Measurements from ENCODE around the gene MICOS13. TPM values are rescaled to one million over a fixed set of nuclear protein-coding genes. Genes with fewer than 3 reads are reported as not detected.
A peak's percentile ranks its signal among the peaks of the same experiment; 100 is the strongest.

Gene MICOS13, protein sequence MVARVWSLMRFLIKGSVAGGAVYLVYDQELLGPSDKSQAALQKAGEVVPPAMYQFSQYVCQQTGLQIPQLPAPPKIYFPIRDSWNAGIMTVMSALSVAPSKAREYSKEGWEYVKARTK
- total RNA-seq: 43.3 TPM

DNA sequence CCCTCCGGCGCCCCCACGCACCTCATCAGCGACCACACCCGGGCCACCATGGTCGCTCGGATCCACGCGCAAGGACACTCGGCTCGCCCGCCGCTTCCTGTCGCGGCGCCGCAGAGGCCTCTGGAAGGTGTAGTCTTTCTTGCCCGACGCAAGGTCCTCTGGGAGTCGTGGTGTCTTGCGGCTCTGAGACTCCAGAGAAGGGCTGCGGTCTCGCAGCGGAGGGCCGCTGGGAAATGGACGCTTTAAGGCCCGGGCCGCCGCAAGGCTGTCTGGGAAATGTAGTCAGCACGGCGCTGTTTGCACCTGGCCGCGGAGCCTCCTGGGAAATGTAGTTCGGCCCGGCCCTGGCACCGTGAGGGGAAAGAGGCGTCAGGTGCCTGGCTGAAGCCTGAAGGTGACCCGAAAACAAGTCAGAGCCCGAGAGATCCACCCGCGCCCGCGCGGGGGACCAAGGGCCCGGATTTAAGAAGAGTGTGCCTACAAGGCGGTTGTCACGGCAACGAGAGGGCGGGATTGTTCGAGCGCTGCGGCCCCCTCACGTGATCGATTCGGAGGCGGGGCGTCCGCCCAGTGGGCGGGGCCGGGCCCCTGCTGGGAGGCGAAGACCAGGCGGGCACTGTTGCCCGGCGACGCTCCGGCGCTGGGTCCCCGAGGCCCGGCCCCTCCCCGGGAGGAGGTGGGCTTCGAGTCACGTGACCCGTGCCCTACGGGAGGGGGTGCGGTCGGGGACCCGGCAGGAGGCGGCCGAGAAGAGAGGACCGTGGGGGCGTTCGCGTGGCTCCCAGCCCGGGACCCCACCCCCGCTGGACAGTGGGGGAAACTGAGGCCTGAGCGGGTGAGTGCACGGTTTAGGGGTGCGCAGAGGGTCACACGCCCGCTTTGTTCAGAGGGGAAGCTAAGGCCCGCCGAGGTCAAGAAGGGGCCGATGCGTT, at the start of gene MICOS13, which contains the start of gene HSD11B1L:
MICOS13 (minus strand) TSS at position 80 of the 932 bp plus-strand sequence; CDS start at position 50, 30 bp downstream.
HSD11B1L (plus strand) TSS at position 591 of the 932 bp plus-strand sequence. CDS start 3,806 bp downstream, outside the sequence.
- H3K36me3 ChIP-seq (ENCODE audit: control insufficient read depth in 3 of 3, insufficient read depth in 3 of 3, low read length in 3 of 3): peaks cover 5 to 7% (median 6%) of the 10 kb centered on the region in 3 donors
- H3K4me1 ChIP-seq (ENCODE audit: control insufficient read depth in 3 of 3, insufficient read depth in 3 of 3, low read length in 3 of 3): peaks cover 26 to 48% (median 29%) of the 10 kb centered on the region in 3 donors
- peak within 1 kb of the TSS; percentile 97 to 99 (median 99) for H3K9ac ChIP-seq (ENCODE audit: low read depth in 1 of 3, low read length in 3 of 3)
- H3K27me3 ChIP-seq (ENCODE audit: control insufficient read depth in 3 of 3, insufficient read depth in 3 of 3, low read length in 3 of 3): no peaks in the 10 kb centered on the region
- H3K9me3 ChIP-seq (ENCODE audit: control insufficient read depth in 3 of 3, low read length in 3 of 3): no peaks in the 10 kb centered on the region
- H3K4me3 ChIP-seq (ENCODE audit: low read length in 3 of 3): peak within 1 kb of the TSS; percentile 97 to 99 (median 99)
- H3K27ac ChIP-seq (ENCODE audit: low read depth, low read length): peak within 1 kb of the TSS; percentile 92

DNA sequence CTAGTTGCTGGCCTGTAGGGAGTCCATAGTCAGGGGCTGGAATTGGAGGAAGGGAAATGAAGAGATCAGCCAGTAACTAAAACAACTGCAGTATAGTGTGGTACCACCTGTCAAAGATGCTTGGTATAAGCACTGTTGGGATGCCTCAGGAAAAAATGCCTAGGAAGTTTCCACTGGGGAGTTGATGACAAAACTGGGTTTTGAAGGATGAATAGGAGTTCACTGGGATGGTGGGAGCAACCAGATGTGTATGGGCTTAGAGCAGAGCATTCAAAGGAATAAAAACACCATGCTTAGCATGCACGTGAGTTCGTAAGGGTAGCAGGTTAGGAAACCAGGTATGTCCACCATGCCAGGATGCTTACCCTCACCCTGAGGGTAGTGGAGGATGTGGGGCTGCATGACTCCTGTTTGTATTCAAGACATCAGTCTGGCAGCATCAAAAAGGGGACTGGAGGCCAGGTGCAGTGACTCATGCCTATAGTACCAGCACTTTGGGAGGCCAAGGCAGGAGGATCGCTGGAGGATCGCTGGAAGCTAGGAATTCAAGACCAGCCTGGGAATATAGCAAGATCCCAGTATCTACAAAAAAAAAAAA, 47.2 kb upstream of the MICOS13 start:
- Histone ChIP-seq H3K9ac (ENCODE audit: low read depth in 1 of 3, low read length in 3 of 3) (peak overlapping the region in 1 of 3 donors; percentile 8), H3K4me1 (ENCODE audit: control insufficient read depth in 3 of 3, insufficient read depth in 3 of 3, low read length in 3 of 3) (no peaks in the 10 kb centered on the region), H3K9me3 (ENCODE audit: control insufficient read depth in 3 of 3, low read length in 3 of 3) (no peaks in the 10 kb centered on the region), H3K27ac (ENCODE audit: low read depth, low read length) (no peak overlapping the region), H3K4me3 (ENCODE audit: low read length in 3 of 3) (no peak overlapping the region), H3K36me3 (ENCODE audit: control insufficient read depth in 3 of 3, insufficient read depth in 3 of 3, low read length in 3 of 3) (no peaks in the 10 kb centered on the region), H3K27me3 (ENCODE audit: control insufficient read depth in 3 of 3, insufficient read depth in 3 of 3, low read length in 3 of 3) (peaks cover 0 to 4% (median 2%) of the 10 kb centered on the region in 3 donors)

DNA sequence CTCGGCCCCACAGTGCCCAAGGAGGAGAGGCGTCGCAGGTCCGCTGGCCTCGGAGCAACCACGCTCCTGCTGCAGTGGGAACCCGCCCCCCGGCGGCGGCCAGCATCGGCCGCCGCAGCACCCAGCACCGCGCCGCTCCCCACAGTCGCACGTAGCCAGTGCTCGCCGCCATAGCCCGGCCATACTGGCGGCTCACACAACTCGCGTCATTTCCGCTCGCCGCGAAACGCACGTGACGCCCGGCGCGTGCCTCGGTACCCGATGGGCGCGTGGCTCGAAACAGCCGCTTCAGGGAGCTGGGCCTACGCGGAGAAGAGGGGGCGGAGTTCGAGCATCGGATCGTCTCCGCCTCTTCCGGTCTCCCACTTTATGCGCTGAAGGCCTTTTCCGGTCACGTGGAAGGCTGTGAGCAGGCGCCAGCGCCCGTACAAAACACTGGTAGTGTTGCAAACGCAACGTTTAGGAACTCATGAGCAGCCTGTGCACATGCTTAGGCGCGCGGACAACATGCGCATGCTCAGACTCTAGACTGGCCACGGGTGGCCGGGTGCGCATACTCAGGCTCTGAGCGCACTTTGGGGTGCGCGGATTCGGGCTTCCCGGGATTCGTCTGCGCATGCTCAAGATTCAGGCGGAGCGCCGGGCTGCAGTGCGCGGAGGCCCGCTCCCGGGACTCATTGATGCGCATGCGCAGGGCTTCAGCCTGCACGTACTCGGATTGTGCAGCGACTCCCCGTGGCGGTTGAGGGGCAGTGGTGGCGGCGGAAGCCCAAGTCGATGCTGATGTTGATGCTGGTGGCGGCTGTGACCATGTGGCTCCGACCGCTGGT, 39.9 kb upstream of the MICOS13 start, which contains the start of the genes CATSPERD and LONP1:
CATSPERD (plus strand) TSS at position 677 of the 830 bp plus-strand sequence; CDS start at position 778, 101 bp downstream.
LONP1 (minus strand) TSS at position 186 of the 830 bp plus-strand sequence; CDS start at position 172, 14 bp downstream.
- no peaks in the 10 kb centered on the region for H3K9me3 ChIP-seq (ENCODE audit: control insufficient read depth in 3 of 3, low read length in 3 of 3)
- H3K36me3 ChIP-seq (ENCODE audit: control insufficient read depth in 3 of 3, insufficient read depth in 3 of 3, low read length in 3 of 3): peaks cover 0 to 5% (median 4%) of the 10 kb centered on the region in 3 donors
- H3K4me1 ChIP-seq (ENCODE audit: control insufficient read depth in 3 of 3, insufficient read depth in 3 of 3, low read length in 3 of 3): peaks cover 23 to 33% (median 26%) of the 10 kb centered on the region in 3 donors

DNA sequence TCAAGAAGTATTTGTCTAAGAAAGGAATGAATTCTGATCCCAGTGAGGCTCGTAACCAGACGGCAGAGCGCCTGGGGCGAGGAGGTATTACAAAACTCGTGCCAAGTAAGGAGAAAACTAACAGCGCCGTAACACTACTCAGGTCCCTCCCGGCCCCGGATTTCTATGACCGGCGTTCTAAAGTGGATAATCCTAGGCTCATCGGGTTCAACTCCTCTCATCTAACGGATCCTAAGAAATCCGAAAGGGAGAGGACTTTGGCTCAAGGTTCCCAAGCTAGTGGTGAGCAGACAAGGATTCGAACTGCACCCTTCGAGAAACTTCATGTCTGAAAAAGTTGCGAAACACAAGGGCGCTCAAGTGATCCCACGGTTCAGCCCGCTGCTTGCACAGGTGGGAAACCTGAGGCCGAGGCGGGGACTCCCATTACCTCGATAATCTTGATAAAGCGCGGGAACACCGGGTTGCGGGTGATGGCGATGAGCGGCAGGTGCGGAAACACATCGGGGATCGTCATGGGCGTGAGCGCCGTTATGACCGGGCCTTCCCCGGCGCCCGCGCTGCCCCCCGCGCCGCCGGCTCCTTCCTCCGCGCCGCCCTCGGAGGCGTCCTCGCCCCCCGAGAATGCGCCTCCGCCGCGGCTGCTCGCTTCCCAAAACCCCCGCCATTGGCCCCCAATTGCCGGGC, 39.1 kb upstream of the MICOS13 start:
- H3K4me3 ChIP-seq (ENCODE audit: low read length in 3 of 3): peak overlapping the region; percentile 96 to 99 (median 97)
- peaks cover 23 to 33% (median 26%) of the 10 kb centered on the region in 3 donors for H3K4me1 ChIP-seq (ENCODE audit: control insufficient read depth in 3 of 3, insufficient read depth in 3 of 3, low read length in 3 of 3)
- no peaks in the 10 kb centered on the region for H3K27me3 ChIP-seq (ENCODE audit: control insufficient read depth in 3 of 3, insufficient read depth in 3 of 3, low read length in 3 of 3)
- peak overlapping the region; percentile 93 to 94 (median 94) for H3K9ac ChIP-seq (ENCODE audit: low read depth in 1 of 3, low read length in 3 of 3)
- peak overlapping the region; percentile 95 for H3K27ac ChIP-seq (ENCODE audit: low read depth, low read length)
- peaks cover 0 to 5% (median 4%) of the 10 kb centered on the region in 3 donors for H3K36me3 ChIP-seq (ENCODE audit: control insufficient read depth in 3 of 3, insufficient read depth in 3 of 3, low read length in 3 of 3)
- no peaks in the 10 kb centered on the region for H3K9me3 ChIP-seq (ENCODE audit: control insufficient read depth in 3 of 3, low read length in 3 of 3)

More for the DNA sequence above, 39.9 kb upstream of the MICOS13 start, which contains the start of the genes CATSPERD and LONP1:
- Histone ChIP-seq H3K27ac (ENCODE audit: low read depth, low read length) (peak within 1 kb of the TSS; percentile 95), H3K9ac (ENCODE audit: low read depth in 1 of 3, low read length in 3 of 3) (peak within 1 kb of the TSS; percentile 93 to 94 (median 94)), H3K27me3 (ENCODE audit: control insufficient read depth in 3 of 3, insufficient read depth in 3 of 3, low read length in 3 of 3) (no peaks in the 10 kb centered on the region), H3K4me3 (ENCODE audit: low read length in 3 of 3) (peak within 1 kb of the TSS; percentile 96 to 99 (median 97))

DNA sequence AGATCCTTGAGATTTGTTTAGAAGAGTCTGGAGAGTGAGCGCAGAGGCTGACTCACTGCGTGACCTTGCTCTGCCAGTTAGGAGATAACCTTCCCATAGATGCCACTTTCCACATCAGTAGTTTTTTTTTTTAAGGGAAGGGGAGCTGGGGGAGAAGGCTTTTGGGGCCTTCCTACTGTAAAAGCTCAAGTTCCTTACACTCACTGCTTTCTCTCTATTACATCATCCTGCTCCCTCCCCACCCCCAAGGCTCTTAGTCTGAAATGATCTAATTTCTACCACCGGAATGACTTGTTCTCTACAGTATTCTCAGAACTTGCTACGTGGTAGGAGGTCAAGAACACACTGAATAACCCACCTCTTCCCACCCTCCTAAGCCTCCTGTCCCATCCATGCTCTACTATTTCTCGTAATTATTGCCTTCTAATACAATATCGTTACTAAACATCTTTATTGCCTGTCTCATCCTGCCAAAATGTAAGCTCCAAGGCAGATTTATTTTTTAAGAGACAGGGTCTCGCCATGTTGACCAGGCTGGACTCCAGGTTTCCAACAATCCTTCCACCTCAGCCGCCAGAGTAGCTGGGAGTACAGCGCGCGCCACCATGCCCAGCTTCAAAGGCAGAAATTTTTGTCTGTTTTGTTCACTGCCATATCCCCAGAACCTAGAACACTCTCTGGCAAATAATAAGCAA, 38.4 kb upstream of the MICOS13 start:
- H3K4me1 ChIP-seq (ENCODE audit: control insufficient read depth in 3 of 3, insufficient read depth in 3 of 3, low read length in 3 of 3): peaks cover 23 to 33% (median 26%) of the 10 kb centered on the region in 3 donors
- no peaks in the 10 kb centered on the region for H3K27me3 ChIP-seq (ENCODE audit: control insufficient read depth in 3 of 3, insufficient read depth in 3 of 3, low read length in 3 of 3)
- peak overlapping the region; percentile 96 to 99 (median 97) for H3K4me3 ChIP-seq (ENCODE audit: low read length in 3 of 3)
- H3K9ac ChIP-seq (ENCODE audit: low read depth in 1 of 3, low read length in 3 of 3): peak overlapping the region; percentile 93 to 94 (median 94)
- no peaks in the 10 kb centered on the region for H3K9me3 ChIP-seq (ENCODE audit: control insufficient read depth in 3 of 3, low read length in 3 of 3)
- H3K36me3 ChIP-seq (ENCODE audit: control insufficient read depth in 3 of 3, insufficient read depth in 3 of 3, low read length in 3 of 3): peaks cover 4 to 8% (median 5%) of the 10 kb centered on the region in 3 donors
- peak overlapping the region; percentile 95 for H3K27ac ChIP-seq (ENCODE audit: low read depth, low read length)

DNA sequence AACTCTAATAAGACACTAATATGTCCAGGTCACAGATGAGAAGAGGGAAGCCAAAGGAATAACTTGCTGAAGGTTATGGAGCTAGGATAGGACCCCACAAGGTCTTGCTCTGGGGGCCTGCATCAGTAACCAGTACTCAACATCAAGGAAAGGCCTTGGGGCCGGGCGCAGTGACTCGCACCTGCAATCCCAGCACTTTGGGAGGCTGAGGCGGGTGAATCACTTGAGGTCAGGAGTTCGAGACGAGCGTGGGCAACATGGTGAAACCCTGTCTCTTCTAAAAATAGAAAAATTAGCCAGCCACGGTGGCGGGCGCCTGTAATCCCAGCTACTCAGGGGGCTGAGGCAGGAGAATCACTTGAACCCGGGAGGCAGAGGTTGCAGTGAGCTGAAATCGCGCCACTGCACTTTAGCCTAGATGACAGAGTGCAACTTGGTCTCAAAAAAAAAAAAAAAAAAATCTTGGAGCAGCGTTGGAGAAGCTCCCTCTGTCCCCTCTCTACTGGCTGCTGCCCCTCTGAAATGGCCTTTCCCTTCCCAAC, 37.8 kb upstream of the MICOS13 start:
- Histone ChIP-seq H3K9me3 (ENCODE audit: control insufficient read depth in 3 of 3, low read length in 3 of 3) (no peaks in the 10 kb centered on the region), H3K4me3 (ENCODE audit: low read length in 3 of 3) (peak overlapping the region in 2 of 3 donors; percentile 96 to 97), H3K27ac (ENCODE audit: low read depth, low read length) (no peak overlapping the region), H3K27me3 (ENCODE audit: control insufficient read depth in 3 of 3, insufficient read depth in 3 of 3, low read length in 3 of 3) (no peaks in the 10 kb centered on the region), H3K4me1 (ENCODE audit: control insufficient read depth in 3 of 3, insufficient read depth in 3 of 3, low read length in 3 of 3) (peaks cover 23 to 33% (median 26%) of the 10 kb centered on the region in 3 donors), H3K36me3 (ENCODE audit: control insufficient read depth in 3 of 3, insufficient read depth in 3 of 3, low read length in 3 of 3) (peaks cover 10 to 12% (median 11%) of the 10 kb centered on the region in 3 donors), H3K9ac (ENCODE audit: low read depth in 1 of 3, low read length in 3 of 3) (peak overlapping the region in 2 of 3 donors; percentile 51 to 94)

DNA sequence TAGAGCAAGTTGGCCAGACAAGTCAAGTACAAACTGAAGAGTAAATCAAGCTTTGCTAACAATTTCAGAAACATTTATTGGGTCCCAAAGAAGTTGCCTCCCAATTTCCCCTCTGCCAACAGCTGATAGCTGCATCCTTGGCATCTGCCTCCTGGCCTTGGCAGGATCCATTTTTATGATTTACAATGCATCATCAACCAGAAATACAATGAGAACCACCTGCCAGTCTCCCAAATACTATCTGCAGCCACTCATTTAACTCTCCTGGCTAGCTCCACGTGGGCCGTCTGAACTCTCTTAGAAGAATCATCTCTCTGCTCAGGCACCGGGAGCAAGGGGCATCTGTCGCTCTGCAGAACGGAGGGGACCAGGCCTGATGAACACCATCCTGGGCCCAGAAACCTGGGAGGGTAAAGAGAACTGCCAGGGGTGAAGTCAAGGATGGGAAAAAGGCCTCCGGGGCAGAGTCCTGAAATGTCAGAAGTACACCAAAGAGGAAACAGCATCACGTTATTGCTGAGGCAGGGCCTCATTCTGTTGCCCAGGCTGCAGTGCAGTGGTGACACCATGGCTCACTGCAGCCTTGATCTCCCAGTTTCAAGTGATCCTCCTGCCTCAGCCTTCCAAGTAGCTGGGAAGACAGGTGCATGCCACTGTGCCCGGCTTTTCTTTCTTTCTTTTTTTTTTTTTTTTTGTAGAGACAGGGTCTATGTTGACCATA, 37.1 kb upstream of the MICOS13 start:
- H3K36me3 ChIP-seq (ENCODE audit: control insufficient read depth in 3 of 3, insufficient read depth in 3 of 3, low read length in 3 of 3): peaks cover 17 to 18% (median 18%) of the 10 kb centered on the region in 3 donors
- peaks cover 23 to 33% (median 26%) of the 10 kb centered on the region in 3 donors for H3K4me1 ChIP-seq (ENCODE audit: control insufficient read depth in 3 of 3, insufficient read depth in 3 of 3, low read length in 3 of 3)
- H3K9ac ChIP-seq (ENCODE audit: low read depth in 1 of 3, low read length in 3 of 3): no peak overlapping the region
- H3K4me3 ChIP-seq (ENCODE audit: low read length in 3 of 3): no peak overlapping the region
- H3K27ac ChIP-seq (ENCODE audit: low read depth, low read length): no peak overlapping the region
- H3K9me3 ChIP-seq (ENCODE audit: control insufficient read depth in 3 of 3, low read length in 3 of 3): no peaks in the 10 kb centered on the region
- no peaks in the 10 kb centered on the region for H3K27me3 ChIP-seq (ENCODE audit: control insufficient read depth in 3 of 3, insufficient read depth in 3 of 3, low read length in 3 of 3)

DNA sequence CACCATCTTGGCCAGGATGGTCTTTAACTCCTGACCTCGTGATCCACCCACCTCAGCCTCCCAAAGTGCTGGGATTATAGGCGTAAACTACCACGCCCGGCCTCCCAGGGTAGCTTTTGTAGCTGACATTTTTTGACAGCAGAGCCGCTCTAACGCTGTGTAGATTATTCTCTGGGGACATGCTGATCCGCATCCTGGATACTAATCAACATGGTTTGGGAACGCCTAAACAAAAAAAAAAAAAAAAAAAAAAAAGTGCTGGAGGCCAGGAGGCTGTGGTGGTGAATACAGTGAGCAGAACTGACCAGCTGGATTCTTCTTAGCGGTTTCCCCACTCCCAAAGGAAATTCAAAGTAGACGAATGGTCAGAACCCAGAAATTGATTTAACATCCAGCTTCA, 34.5 kb upstream of the MICOS13 start:
- Histone ChIP-seq H3K4me3 (ENCODE audit: low read length in 3 of 3) (no peak overlapping the region), H3K36me3 (ENCODE audit: control insufficient read depth in 3 of 3, insufficient read depth in 3 of 3, low read length in 3 of 3) (peaks cover 33 to 35% (median 33%) of the 10 kb centered on the region in 3 donors), H3K27me3 (ENCODE audit: control insufficient read depth in 3 of 3, insufficient read depth in 3 of 3, low read length in 3 of 3) (no peaks in the 10 kb centered on the region), H3K27ac (ENCODE audit: low read depth, low read length) (no peak overlapping the region), H3K4me1 (ENCODE audit: control insufficient read depth in 3 of 3, insufficient read depth in 3 of 3, low read length in 3 of 3) (peaks cover 22 to 25% (median 23%) of the 10 kb centered on the region in 3 donors), H3K9me3 (ENCODE audit: control insufficient read depth in 3 of 3, low read length in 3 of 3) (no peaks in the 10 kb centered on the region), H3K9ac (ENCODE audit: low read depth in 1 of 3, low read length in 3 of 3) (no peak overlapping the region)

Measured in skeletal muscle tissue (tissue), 4 donors.